ENCODE data around the gene FBXW2.
"Not testable (repeated sequence)": the region's sequence is repeated elsewhere in the genome, so short reads cannot be mapped to it uniquely, and the experiment has no call there.

The FBXW2 gene

GRCh38 chr9:120764476-120764875, 28.7 kb downstream of the FBXW2 start:
- whole genome bisulfite sequencing = 96% methylated on average over 11 of the region's 11 CpGs
- no peak overlapping the region for H3K27ac ChIP-seq (ENCODE audit: low read depth, low read length)
- H3K9me3 ChIP-seq (ENCODE audit: insufficient read depth, low read depth, low read length) = no peaks in the 10 kb centered on the region
- no peak overlapping the region for H3K4me3 ChIP-seq (ENCODE audit: low read length)
- H3K36me3 ChIP-seq (ENCODE audit: insufficient read depth, low read length) = peaks cover 85% of the 10 kb centered on the region
- no peaks in the 10 kb centered on the region for H3K27me3 ChIP-seq (ENCODE audit: insufficient read depth, low read length)
- H3K4me1 ChIP-seq (ENCODE audit: insufficient read depth, low read length) = no peaks in the 10 kb centered on the region
- H3K9ac ChIP-seq (ENCODE audit: low read depth, low read length) = no peak overlapping the region

GRCh38 chr9:120761006-120761405, 32.2 kb downstream of the FBXW2 start:
- 95% methylated on average over 2 of the region's 2 CpGs for WGBS
- no peaks in the 10 kb centered on the region for H3K4me1 ChIP-seq (ENCODE audit: insufficient read depth, low read length)
- no peaks in the 10 kb centered on the region for H3K27me3 ChIP-seq (ENCODE audit: insufficient read depth, low read length)
- no peak overlapping the region for H3K9ac ChIP-seq (ENCODE audit: low read depth, low read length)
- H3K36me3 ChIP-seq (ENCODE audit: insufficient read depth, low read length) = peaks cover 71% of the 10 kb centered on the region
- no peak overlapping the region for H3K27ac ChIP-seq (ENCODE audit: low read depth, low read length)
- H3K4me3 ChIP-seq (ENCODE audit: low read length) = no peak overlapping the region
- no peaks in the 10 kb centered on the region for H3K9me3 ChIP-seq (ENCODE audit: insufficient read depth, low read depth, low read length)

GRCh38 chr9:120759755-120760400, 33.3 kb downstream of the FBXW2 start:
- H3K4me1 ChIP-seq (ENCODE audit: insufficient read depth, low read length) = no peaks in the 10 kb centered on the region
- 95% methylated on average over 9 of the region's 9 CpGs for WGBS
- H3K9ac ChIP-seq (ENCODE audit: low read depth, low read length) = no peak overlapping the region; the same call in 1 of the 2 replicates
- H3K36me3 ChIP-seq (ENCODE audit: insufficient read depth, low read length) = peaks cover 61% of the 10 kb centered on the region
- H3K27ac ChIP-seq (ENCODE audit: low read depth, low read length) = no peak overlapping the region
- no peaks in the 10 kb centered on the region for H3K27me3 ChIP-seq (ENCODE audit: insufficient read depth, low read length)
- no peak overlapping the region for H3K4me3 ChIP-seq (ENCODE audit: low read length)
- no peaks in the 10 kb centered on the region for H3K9me3 ChIP-seq (ENCODE audit: insufficient read depth, low read depth, low read length)

- 93% methylated on average over 3 of the region's 3 CpGs for WGBS
- Histone ChIP-seq H3K36me3 (ENCODE audit: insufficient read depth, low read length) (peaks cover 48% of the 10 kb centered on the region), H3K27ac (ENCODE audit: low read depth, low read length) (no peak overlapping the region)
Observed at GRCh38 chr9:120758544-120758943, 34.7 kb downstream of the FBXW2 start.

GRCh38 chr9:120757026-120757913, 35.9 kb downstream of the FBXW2 start:
- H3K27ac ChIP-seq (ENCODE audit: low read depth, low read length) = no peak overlapping the region
- H3K4me1 ChIP-seq (ENCODE audit: insufficient read depth, low read length) = no peaks in the 10 kb centered on the region
- no peaks in the 10 kb centered on the region for H3K27me3 ChIP-seq (ENCODE audit: insufficient read depth, low read length)
- no peaks in the 10 kb centered on the region for H3K9me3 ChIP-seq (ENCODE audit: insufficient read depth, low read depth, low read length)
- WGBS = 100% methylated on average over 3 of the region's 6 CpGs
- no peak overlapping the region for H3K4me3 ChIP-seq (ENCODE audit: low read length)
- H3K36me3 ChIP-seq (ENCODE audit: insufficient read depth, low read length) = peaks cover 35% of the 10 kb centered on the region
- H3K9ac ChIP-seq (ENCODE audit: low read depth, low read length) = no peak overlapping the region

More at GRCh38 chr9:120758544-120758943, 34.7 kb downstream of the FBXW2 start:
- no peak overlapping the region for H3K4me3 ChIP-seq (ENCODE audit: low read length)
- H3K27me3 ChIP-seq (ENCODE audit: insufficient read depth, low read length) = no peaks in the 10 kb centered on the region
- H3K9ac ChIP-seq (ENCODE audit: low read depth, low read length) = no peak overlapping the region
- no peaks in the 10 kb centered on the region for H3K9me3 ChIP-seq (ENCODE audit: insufficient read depth, low read depth, low read length)
- H3K4me1 ChIP-seq (ENCODE audit: insufficient read depth, low read length) = no peaks in the 10 kb centered on the region

- Histone ChIP-seq H3K36me3 (ENCODE audit: insufficient read depth, low read length) (peaks cover 29% of the 10 kb centered on the region), H3K4me3 (ENCODE audit: low read length) (no peak overlapping the region), H3K9me3 (ENCODE audit: insufficient read depth, low read depth, low read length) (no peaks in the 10 kb centered on the region), H3K27ac (ENCODE audit: low read depth, low read length) (no peak overlapping the region), H3K9ac (ENCODE audit: low read depth, low read length) (no peak overlapping the region), H3K27me3 (ENCODE audit: insufficient read depth, low read length) (no peaks in the 10 kb centered on the region), H3K4me1 (ENCODE audit: insufficient read depth, low read length) (no peaks in the 10 kb centered on the region)
- no CpG with 5 or more reads among the region's 1 CpG for WGBS
Observed at GRCh38 chr9:120756531-120756930, 36.7 kb downstream of the FBXW2 start.

GRCh38 chr9:120755810-120756434, 37.3 kb downstream of the FBXW2 start:
- no peak overlapping the region for H3K9ac ChIP-seq (ENCODE audit: low read depth, low read length)
- no peak overlapping the region for H3K4me3 ChIP-seq (ENCODE audit: low read length)
- no peaks in the 10 kb centered on the region for H3K4me1 ChIP-seq (ENCODE audit: insufficient read depth, low read length)
- peaks cover 23% of the 10 kb centered on the region for H3K36me3 ChIP-seq (ENCODE audit: insufficient read depth, low read length)
- no peak overlapping the region for H3K27ac ChIP-seq (ENCODE audit: low read depth, low read length)
- no peaks in the 10 kb centered on the region for H3K27me3 ChIP-seq (ENCODE audit: insufficient read depth, low read length)
- 36% methylated on average over 5 of the region's 6 CpGs for WGBS
- no peaks in the 10 kb centered on the region for H3K9me3 ChIP-seq (ENCODE audit: insufficient read depth, low read depth, low read length)

GRCh38 chr9:120755044-120755443, 38.2 kb downstream of the FBXW2 start:
- Histone ChIP-seq H3K27ac (ENCODE audit: low read depth, low read length) (no peak overlapping the region), H3K9me3 (ENCODE audit: insufficient read depth, low read depth, low read length) (no peaks in the 10 kb centered on the region), H3K9ac (ENCODE audit: low read depth, low read length) (no peak overlapping the region), H3K27me3 (ENCODE audit: insufficient read depth, low read length) (no peaks in the 10 kb centered on the region), H3K36me3 (ENCODE audit: insufficient read depth, low read length) (peaks cover 19% of the 10 kb centered on the region; the same call in 1 of the 2 replicates), H3K4me1 (ENCODE audit: insufficient read depth, low read length) (no peaks in the 10 kb centered on the region), H3K4me3 (ENCODE audit: low read length) (no peak overlapping the region)
- WGBS = 100% methylated on average over 2 of the region's 2 CpGs

GRCh38 chr9:120750421-120750820, 42.8 kb downstream of the FBXW2 start:
- 96% methylated on average over 5 of the region's 5 CpGs for WGBS
- no peak overlapping the region for H3K27ac ChIP-seq (ENCODE audit: low read depth, low read length)

GRCh38 chr9:120746366-120746765, 46.9 kb downstream of the FBXW2 start:
- H3K9me3 ChIP-seq (ENCODE audit: insufficient read depth, low read depth, low read length); H3K27me3 ChIP-seq (ENCODE audit: insufficient read depth, low read length); H3K4me1 ChIP-seq (ENCODE audit: insufficient read depth, low read length); H3K4me3 ChIP-seq (ENCODE audit: low read length); H3K36me3 ChIP-seq (ENCODE audit: insufficient read depth, low read length); H3K9ac ChIP-seq (ENCODE audit: low read depth, low read length); H3K27ac ChIP-seq (ENCODE audit: low read depth, low read length): not testable (repeated sequence)
- WGBS = 96% methylated on average over 26 of the region's 26 CpGs

More at GRCh38 chr9:120750421-120750820, 42.8 kb downstream of the FBXW2 start:
- Histone ChIP-seq H3K9ac (ENCODE audit: low read depth, low read length) (no peak overlapping the region), H3K36me3 (ENCODE audit: insufficient read depth, low read length) (no peaks in the 10 kb centered on the region), H3K27me3 (ENCODE audit: insufficient read depth, low read length) (no peaks in the 10 kb centered on the region), H3K4me3 (ENCODE audit: low read length) (no peak overlapping the region), H3K4me1 (ENCODE audit: insufficient read depth, low read length) (no peaks in the 10 kb centered on the region), H3K9me3 (ENCODE audit: insufficient read depth, low read depth, low read length) (no peaks in the 10 kb centered on the region)

- Histone ChIP-seq H3K9me3 (ENCODE audit: insufficient read depth, low read depth, low read length) (no peaks in the 10 kb centered on the region), H3K4me3 (ENCODE audit: low read length) (no peak overlapping the region), H3K27me3 (ENCODE audit: insufficient read depth, low read length) (no peaks in the 10 kb centered on the region), H3K4me1 (ENCODE audit: insufficient read depth, low read length) (no peaks in the 10 kb centered on the region), H3K9ac (ENCODE audit: low read depth, low read length) (no peak overlapping the region), H3K27ac (ENCODE audit: low read depth, low read length) (no peak overlapping the region), H3K36me3 (ENCODE audit: insufficient read depth, low read length) (no peaks in the 10 kb centered on the region)
- 98% methylated on average over 6 of the region's 6 CpGs for WGBS
Observed at GRCh38 chr9:120745278-120745677, 47.9 kb downstream of the FBXW2 start.
